ENCODE data around the gene NTRK2. TPM values are rescaled to one million over a fixed set of nuclear protein-coding genes. Genes with fewer than 3 reads are reported as not detected.

Gene NTRK2
- total RNA-seq, 1 experiment from 2014 or later: not detected

GRCh38 chr9:84919440-84919839 lies 249.9 kb downstream of the NTRK2 start:
- no peaks in the 10 kb centered on the region for H3K36me3 ChIP-seq (ENCODE audit: insufficient read depth, low read length)
- no peaks in the 10 kb centered on the region for H3K27me3 ChIP-seq (ENCODE audit: low read length)
- no peaks in the 10 kb centered on the region for H3K4me1 ChIP-seq (ENCODE audit: low read length)
- H3K27ac ChIP-seq (ENCODE audit: low read length): no peak overlapping the region
- no peak for DNase-seq
- no peak overlapping the region for H3K4me3 ChIP-seq (ENCODE audit: low read length)
- H2AFZ ChIP-seq (ENCODE audit: low read length): no peak overlapping the region
- H3K9me2 ChIP-seq (replicated peaks; ENCODE audit: insufficient read depth, low read length): no peaks in the 10 kb centered on the region
- no peaks in the 10 kb centered on the region for H4K20me1 ChIP-seq (ENCODE audit: insufficient read depth, low read depth, low read length)
- no peak overlapping the region for H3K9ac ChIP-seq (ENCODE audit: low read length)
- H3K9me3 ChIP-seq (ENCODE audit: low read length): no peaks in the 10 kb centered on the region
- no peaks in the 10 kb centered on the region for H3K79me2 ChIP-seq (ENCODE audit: low read length)
- no peak overlapping the region for H3K4me2 ChIP-seq (ENCODE audit: low read depth, low read length, poor library complexity, severe bottlenecking)

- no peak overlapping the region for H3K27ac ChIP-seq (ENCODE audit: low read length)
- no peak overlapping the region for H3K4me2 ChIP-seq (ENCODE audit: low read depth, low read length, poor library complexity, severe bottlenecking)
- no peak overlapping the region for H2AFZ ChIP-seq (ENCODE audit: low read length)
- no peaks in the 10 kb centered on the region for H3K4me1 ChIP-seq (ENCODE audit: low read length)
- no peaks in the 10 kb centered on the region for H3K79me2 ChIP-seq (ENCODE audit: low read length)
- H3K36me3 ChIP-seq (ENCODE audit: insufficient read depth, low read length): no peaks in the 10 kb centered on the region
- DNase-seq: no peak
- H3K27me3 ChIP-seq (ENCODE audit: low read length): no peaks in the 10 kb centered on the region
- H4K20me1 ChIP-seq (ENCODE audit: insufficient read depth, low read depth, low read length): no peaks in the 10 kb centered on the region
- no peak overlapping the region for H3K4me3 ChIP-seq (ENCODE audit: low read length)
- no peaks in the 10 kb centered on the region for H3K9me3 ChIP-seq (ENCODE audit: low read length)
- H3K9ac ChIP-seq (ENCODE audit: low read length): no peak overlapping the region
- H3K9me2 ChIP-seq (replicated peaks; ENCODE audit: insufficient read depth, low read length): no peaks in the 10 kb centered on the region
These were observed 251.6 kb downstream of the NTRK2 start for GRCh38 chr9:84921175-84921574.

- Histone ChIP-seq H3K9me2 (replicated peaks; ENCODE audit: insufficient read depth, low read length) (no peaks in the 10 kb centered on the region), H3K4me1 (ENCODE audit: low read length) (no peaks in the 10 kb centered on the region), H3K27ac (ENCODE audit: low read length) (no peak overlapping the region), H2AFZ (ENCODE audit: low read length) (no peak overlapping the region), H3K79me2 (ENCODE audit: low read length) (no peaks in the 10 kb centered on the region), H4K20me1 (ENCODE audit: insufficient read depth, low read depth, low read length) (no peaks in the 10 kb centered on the region), H3K27me3 (ENCODE audit: low read length) (no peaks in the 10 kb centered on the region), H3K9ac (ENCODE audit: low read length) (no peak overlapping the region), H3K9me3 (ENCODE audit: low read length) (no peaks in the 10 kb centered on the region), H3K36me3 (ENCODE audit: insufficient read depth, low read length) (no peaks in the 10 kb centered on the region), H3K4me2 (ENCODE audit: low read depth, low read length, poor library complexity, severe bottlenecking) (no peak overlapping the region), H3K4me3 (ENCODE audit: low read length) (no peak overlapping the region)
- DNase-seq: no peak
These were observed 252.5 kb downstream of the NTRK2 start for GRCh38 chr9:84922051-84922450.

GRCh38 chr9:84924266-84924665 lies 254.7 kb downstream of the NTRK2 start:
- Histone ChIP-seq H3K9me3 (ENCODE audit: low read length) (no peaks in the 10 kb centered on the region), H3K36me3 (ENCODE audit: insufficient read depth, low read length) (no peaks in the 10 kb centered on the region), H3K4me3 (ENCODE audit: low read length) (no peak overlapping the region), H3K4me1 (ENCODE audit: low read length) (no peaks in the 10 kb centered on the region), H3K27me3 (ENCODE audit: low read length) (no peaks in the 10 kb centered on the region), H3K79me2 (ENCODE audit: low read length) (no peaks in the 10 kb centered on the region), H3K9me2 (replicated peaks; ENCODE audit: insufficient read depth, low read length) (no peaks in the 10 kb centered on the region), H3K4me2 (ENCODE audit: low read depth, low read length, poor library complexity, severe bottlenecking) (no peak overlapping the region), H3K9ac (ENCODE audit: low read length) (no peak overlapping the region), H3K27ac (ENCODE audit: low read length) (no peak overlapping the region), H4K20me1 (ENCODE audit: insufficient read depth, low read depth, low read length) (no peaks in the 10 kb centered on the region), H2AFZ (ENCODE audit: low read length) (no peak overlapping the region)
- DNase-seq: no peak

GRCh38 chr9:84925225-84925872 lies 255.8 kb downstream of the NTRK2 start:
- no peak overlapping the region for H2AFZ ChIP-seq (ENCODE audit: low read length)

GRCh38 chr9:84926793-84927192 lies 257.3 kb downstream of the NTRK2 start:
- Histone ChIP-seq H3K9ac (ENCODE audit: low read length) (no peak overlapping the region), H4K20me1 (ENCODE audit: insufficient read depth, low read depth, low read length) (no peaks in the 10 kb centered on the region), H2AFZ (ENCODE audit: low read length) (no peak overlapping the region), H3K4me1 (ENCODE audit: low read length) (no peaks in the 10 kb centered on the region), H3K27me3 (ENCODE audit: low read length) (no peaks in the 10 kb centered on the region), H3K4me3 (ENCODE audit: low read length) (no peak overlapping the region), H3K9me2 (replicated peaks; ENCODE audit: insufficient read depth, low read length) (no peaks in the 10 kb centered on the region), H3K36me3 (ENCODE audit: insufficient read depth, low read length) (no peaks in the 10 kb centered on the region), H3K4me2 (ENCODE audit: low read depth, low read length, poor library complexity, severe bottlenecking) (no peak overlapping the region), H3K9me3 (ENCODE audit: low read length) (no peaks in the 10 kb centered on the region), H3K79me2 (ENCODE audit: low read length) (no peaks in the 10 kb centered on the region), H3K27ac (ENCODE audit: low read length) (no peak overlapping the region)
- no peak for DNase-seq

More at GRCh38 chr9:84925225-84925872, 255.8 kb downstream of the NTRK2 start:
- Histone ChIP-seq H3K9me2 (replicated peaks; ENCODE audit: insufficient read depth, low read length) (no peaks in the 10 kb centered on the region), H3K9ac (ENCODE audit: low read length) (no peak overlapping the region), H3K27ac (ENCODE audit: low read length) (no peak overlapping the region), H3K4me3 (ENCODE audit: low read length) (no peak overlapping the region), H4K20me1 (ENCODE audit: insufficient read depth, low read depth, low read length) (no peaks in the 10 kb centered on the region), H3K27me3 (ENCODE audit: low read length) (no peaks in the 10 kb centered on the region), H3K36me3 (ENCODE audit: insufficient read depth, low read length) (no peaks in the 10 kb centered on the region), H3K9me3 (ENCODE audit: low read length) (no peaks in the 10 kb centered on the region), H3K4me2 (ENCODE audit: low read depth, low read length, poor library complexity, severe bottlenecking) (no peak overlapping the region), H3K79me2 (ENCODE audit: low read length) (no peaks in the 10 kb centered on the region), H3K4me1 (ENCODE audit: low read length) (no peaks in the 10 kb centered on the region)
- DNase-seq: no peak

GRCh38 chr9:84928419-84928818 lies 258.9 kb downstream of the NTRK2 start:
- no peak overlapping the region for H3K9ac ChIP-seq (ENCODE audit: low read length)
- no peak overlapping the region for H2AFZ ChIP-seq (ENCODE audit: low read length)

GRCh38 chr9:84929068-84929467 lies 259.5 kb downstream of the NTRK2 start:
- H3K4me1 ChIP-seq (ENCODE audit: low read length): no peaks in the 10 kb centered on the region

More at GRCh38 chr9:84928419-84928818, 258.9 kb downstream of the NTRK2 start:
- H3K27me3 ChIP-seq (ENCODE audit: low read length): no peaks in the 10 kb centered on the region
- no peaks in the 10 kb centered on the region for H3K4me1 ChIP-seq (ENCODE audit: low read length)
- H3K4me2 ChIP-seq (ENCODE audit: low read depth, low read length, poor library complexity, severe bottlenecking): no peak overlapping the region
- H4K20me1 ChIP-seq (ENCODE audit: insufficient read depth, low read depth, low read length): no peaks in the 10 kb centered on the region
- H3K9me2 ChIP-seq (replicated peaks; ENCODE audit: insufficient read depth, low read length): no peaks in the 10 kb centered on the region
- no peaks in the 10 kb centered on the region for H3K79me2 ChIP-seq (ENCODE audit: low read length)
- H3K9me3 ChIP-seq (ENCODE audit: low read length): no peaks in the 10 kb centered on the region
- H3K36me3 ChIP-seq (ENCODE audit: insufficient read depth, low read length): no peaks in the 10 kb centered on the region
- no peak overlapping the region for H3K4me3 ChIP-seq (ENCODE audit: low read length)
- DNase-seq: no peak
- no peak overlapping the region for H3K27ac ChIP-seq (ENCODE audit: low read length)

More at GRCh38 chr9:84929068-84929467, 259.5 kb downstream of the NTRK2 start:
- no peaks in the 10 kb centered on the region for H4K20me1 ChIP-seq (ENCODE audit: insufficient read depth, low read depth, low read length)
- H3K27me3 ChIP-seq (ENCODE audit: low read length): no peaks in the 10 kb centered on the region
- no peaks in the 10 kb centered on the region for H3K36me3 ChIP-seq (ENCODE audit: insufficient read depth, low read length)
- H3K27ac ChIP-seq (ENCODE audit: low read length): no peak overlapping the region
- H3K9me3 ChIP-seq (ENCODE audit: low read length): no peaks in the 10 kb centered on the region
- H3K9ac ChIP-seq (ENCODE audit: low read length): no peak overlapping the region
- DNase-seq: no peak
- H3K4me3 ChIP-seq (ENCODE audit: low read length): no peak overlapping the region
- no peaks in the 10 kb centered on the region for H3K9me2 ChIP-seq (replicated peaks; ENCODE audit: insufficient read depth, low read length)
- H3K4me2 ChIP-seq (ENCODE audit: low read depth, low read length, poor library complexity, severe bottlenecking): no peak overlapping the region
- H2AFZ ChIP-seq (ENCODE audit: low read length): no peak overlapping the region
- no peaks in the 10 kb centered on the region for H3K79me2 ChIP-seq (ENCODE audit: low read length)

Data from Karpas-422 (cell line).